HAP-1 (cell line): Measurements from ENCODE around the gene FA2H.

Source experiments
- DNase-seq, 2 experiments: peaks; one replicate each; pipeline ENCODE4 v3.0.0-alpha.2; 2016 to 2020; ENCODE audit warnings: low spot score in 2 of 2
- H3K27me3 ChIP-seq: fragments of 250-450 bp; sonication (Bioruptor Pico); 2 replicates; pipeline ENCODE4 v1.5.1; 2020; ENCODE audit warnings: low read depth, mild to moderate bottlenecking, moderate library complexity
- H3K36me3 ChIP-seq: fragments of 250-450 bp; sonication (Bioruptor Pico); replicated peaks from 2 replicates; pipeline ENCODE4 v1.5.1; 2020; ENCODE audit warnings: mild to moderate bottlenecking
- H3K4me1 ChIP-seq: fragments of 250-450 bp; sonication (Bioruptor Pico); 2 replicates; pipeline ENCODE4 v1.5.1; 2020; ENCODE audit warnings: mild to moderate bottlenecking
- H3K4me3 ChIP-seq: fragments of 250-450 bp; sonication (Bioruptor Pico); 2 replicates; pipeline ENCODE4 v1.5.1; 2020; ENCODE audit warnings: mild to moderate bottlenecking, moderate library complexity
- H3K9me3 ChIP-seq: fragments of 250-450 bp; sonication (Bioruptor Pico); 2 replicates; pipeline ENCODE4 v1.5.1; 2020; ENCODE audit warnings: mild to moderate bottlenecking, moderate library complexity
- in situ Hi-C: fragments of 300-500 bp; cut with MboI; formaldehyde crosslinking; loops from 3 replicates; pipeline ENCODE4 v1.14.3; 2020; ENCODE audit warnings: low sequenced_read_pairs, inconsistent platforms, mixed read lengths

FA2H gene

DNA sequence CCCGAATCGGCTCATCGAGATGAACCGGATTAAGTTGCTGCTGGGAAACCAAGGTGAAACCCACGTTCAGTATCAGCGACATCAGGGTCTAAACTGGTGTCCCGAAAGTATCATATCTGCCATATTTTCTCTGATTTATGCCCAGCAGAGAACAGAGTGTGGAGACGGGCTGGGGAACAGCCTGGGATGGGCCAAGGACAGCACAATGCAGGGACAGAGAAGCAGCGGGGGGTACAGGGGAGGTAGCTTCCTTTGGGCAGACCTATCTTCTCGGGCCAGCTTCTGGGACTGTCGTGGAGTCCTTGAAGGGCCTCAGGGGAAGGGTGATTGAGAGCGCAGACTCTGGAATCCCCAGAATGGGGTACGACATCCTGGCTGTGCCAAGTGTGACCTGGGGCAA is 56.5 kb downstream of the FA2H start:
- Histone ChIP-seq H3K36me3 (no peaks in the 10 kb centered on the region), H3K27me3 (no peaks in the 10 kb centered on the region), H3K9me3 (no peaks in the 10 kb centered on the region), H3K4me3 (no peak overlapping the region), H3K4me1 (no peaks in the 10 kb centered on the region)
- DNase-seq = no peak
- in situ Hi-C loops = no loop called here

DNA sequence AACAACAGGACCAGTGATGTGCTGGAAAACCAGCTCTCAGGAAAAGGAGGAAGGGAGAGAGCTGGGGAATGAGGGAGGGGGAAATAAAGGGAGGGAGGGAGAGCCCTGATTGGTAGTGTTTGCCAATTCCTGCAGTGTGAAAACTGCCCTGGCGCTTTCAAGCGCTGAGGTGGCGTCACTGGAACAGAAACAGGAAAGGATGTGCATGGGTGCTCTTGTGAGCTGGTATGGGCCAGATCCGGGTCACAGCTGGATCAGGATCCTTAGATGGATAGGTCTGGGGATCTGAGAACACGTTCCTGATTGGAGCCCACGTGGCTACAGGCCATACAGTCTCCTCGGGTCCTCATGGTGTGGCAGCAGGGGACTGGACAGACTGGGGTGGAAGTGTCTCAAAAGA is 57.3 kb downstream of the FA2H start:
- H3K27me3 ChIP-seq = no peaks in the 10 kb centered on the region
- H3K36me3 ChIP-seq = no peaks in the 10 kb centered on the region
- H3K9me3 ChIP-seq = no peaks in the 10 kb centered on the region
- no peak overlapping the region for H3K4me3 ChIP-seq
- no peaks in the 10 kb centered on the region for H3K4me1 ChIP-seq
- in situ Hi-C loops = no loop called here
- DNase-seq = no peak

GRCh38 chr16:74716355-74716754 is 58.3 kb downstream of the FA2H start:
- Histone ChIP-seq H3K27me3 (no peaks in the 10 kb centered on the region), H3K4me1 (no peaks in the 10 kb centered on the region), H3K36me3 (no peaks in the 10 kb centered on the region), H3K9me3 (no peaks in the 10 kb centered on the region), H3K4me3 (no peak overlapping the region)
- DNase-seq = no peak
- in situ Hi-C loops = no loop called here

DNA sequence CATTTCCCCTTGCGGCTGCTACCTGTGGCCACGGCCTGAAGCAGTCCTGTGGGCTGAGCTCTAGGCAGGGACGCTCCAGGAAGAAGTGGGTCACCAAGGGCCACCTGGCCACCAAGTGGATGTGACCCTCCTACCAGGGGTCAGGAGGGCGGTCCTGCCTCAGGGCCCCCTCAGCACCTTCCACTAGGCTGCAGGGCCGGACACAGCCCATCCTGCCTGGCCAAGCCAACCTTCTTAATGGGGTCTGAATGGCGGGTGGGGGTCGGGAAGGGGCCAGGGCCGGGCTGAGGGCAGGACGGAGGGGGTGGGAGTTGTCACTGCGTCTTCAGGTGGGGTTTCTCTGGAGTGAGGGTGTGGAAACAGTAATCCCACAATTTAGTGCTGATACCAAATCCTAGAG is 60.7 kb downstream of the FA2H start:
- H3K27me3 ChIP-seq = no peaks in the 10 kb centered on the region
- H3K36me3 ChIP-seq = no peaks in the 10 kb centered on the region
- no peak overlapping the region for H3K4me3 ChIP-seq
- H3K4me1 ChIP-seq = peaks cover 4% of the 10 kb centered on the region
- in situ Hi-C loops = no loop called here
- no peak for DNase-seq
- H3K9me3 ChIP-seq = no peaks in the 10 kb centered on the region

DNA sequence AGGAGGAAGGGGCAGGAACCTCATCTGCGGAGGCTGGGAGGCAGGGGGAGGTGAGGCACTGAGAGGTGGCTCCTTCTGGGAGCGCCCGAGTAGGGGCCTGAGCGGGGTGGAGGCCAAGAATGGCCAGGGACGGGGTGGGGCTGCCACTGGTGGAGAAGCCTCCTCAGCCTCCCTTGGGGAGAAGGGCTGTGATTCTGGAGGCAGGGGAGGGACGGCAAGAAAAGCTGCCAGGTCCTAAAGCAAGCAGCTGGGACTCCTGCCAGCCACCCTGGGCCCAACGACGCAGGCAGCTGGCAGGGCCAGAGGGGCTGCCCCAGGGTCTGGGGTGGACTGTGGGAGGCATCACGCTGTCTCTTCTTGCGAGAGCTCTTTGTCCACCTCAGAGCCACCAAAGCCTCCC is 61.3 kb downstream of the FA2H start:
- Histone ChIP-seq H3K36me3 (no peaks in the 10 kb centered on the region), H3K4me3 (no peak overlapping the region), H3K4me1 (peaks cover 4% of the 10 kb centered on the region), H3K27me3 (no peaks in the 10 kb centered on the region), H3K9me3 (no peaks in the 10 kb centered on the region)
- in situ Hi-C loops = no loop called here
- DNase-seq = no peak

DNA sequence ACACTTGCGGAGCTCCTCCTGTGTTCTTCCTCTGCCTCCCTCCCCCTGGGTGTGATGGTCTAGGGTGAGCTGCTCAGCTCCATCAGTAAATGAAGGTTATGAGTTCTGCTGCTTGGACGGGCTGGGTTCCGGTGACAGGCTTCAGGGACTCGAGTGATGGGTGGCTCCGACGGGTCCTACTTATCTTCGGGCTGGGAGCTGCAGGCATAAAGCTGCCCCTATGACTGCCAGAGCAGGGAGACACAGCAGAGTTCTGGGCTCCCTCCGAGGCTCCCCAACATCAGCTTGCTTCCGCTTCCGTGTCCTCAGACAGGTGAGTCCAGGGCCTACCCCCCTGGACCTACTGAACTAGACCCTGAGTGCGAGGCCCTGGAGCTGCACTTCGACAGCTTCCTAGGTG is 62.7 kb downstream of the FA2H start:
- Histone ChIP-seq H3K4me1 (peaks cover 4% of the 10 kb centered on the region), H3K36me3 (no peaks in the 10 kb centered on the region), H3K4me3 (no peak overlapping the region), H3K27me3 (no peaks in the 10 kb centered on the region), H3K9me3 (no peaks in the 10 kb centered on the region)
- no peak for DNase-seq
- in situ Hi-C loops = no loop called here

- Histone ChIP-seq H3K4me1 (peaks cover 4% of the 10 kb centered on the region), H3K36me3 (no peaks in the 10 kb centered on the region), H3K4me3 (no peak overlapping the region), H3K27me3 (no peaks in the 10 kb centered on the region), H3K9me3 (no peaks in the 10 kb centered on the region)
- no peak for DNase-seq
- in situ Hi-C loops = no loop called here
These were observed 64.2 kb downstream of the FA2H start for GRCh38 chr16:74710401-74710800.

DNA sequence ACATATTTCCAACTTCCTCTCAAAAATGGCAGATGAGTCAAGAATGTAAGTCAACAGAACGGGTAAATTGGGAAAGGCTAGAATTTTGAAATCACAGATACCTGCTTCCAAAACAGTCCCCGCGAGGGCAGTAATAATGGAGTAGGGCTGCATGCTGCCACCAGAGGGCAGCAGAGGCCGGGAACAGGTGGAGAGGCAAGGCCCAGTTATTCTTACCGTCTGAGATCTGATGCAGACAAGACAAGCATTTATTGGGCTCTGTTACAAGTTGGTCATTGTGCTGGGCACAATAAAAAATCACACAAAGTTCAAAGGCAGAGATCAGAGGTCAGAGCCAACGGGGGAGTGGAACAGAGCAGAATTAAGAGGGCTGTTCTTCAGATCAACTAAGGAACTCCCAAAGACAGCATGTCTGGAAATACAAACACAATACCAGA is 65.2 kb downstream of the FA2H start:
- in situ Hi-C loops = loop anchor here (5.0 kb wide), 1 partner anchor 153 kb away; no protein-coding TSS in a partner anchor
- Histone ChIP-seq H3K4me1 (peaks cover 4% of the 10 kb centered on the region), H3K27me3 (no peaks in the 10 kb centered on the region), H3K36me3 (no peaks in the 10 kb centered on the region), H3K9me3 (no peaks in the 10 kb centered on the region), H3K4me3 (no peak overlapping the region)
- peak; percentile 78 to 90 for DNase-seq

DNA sequence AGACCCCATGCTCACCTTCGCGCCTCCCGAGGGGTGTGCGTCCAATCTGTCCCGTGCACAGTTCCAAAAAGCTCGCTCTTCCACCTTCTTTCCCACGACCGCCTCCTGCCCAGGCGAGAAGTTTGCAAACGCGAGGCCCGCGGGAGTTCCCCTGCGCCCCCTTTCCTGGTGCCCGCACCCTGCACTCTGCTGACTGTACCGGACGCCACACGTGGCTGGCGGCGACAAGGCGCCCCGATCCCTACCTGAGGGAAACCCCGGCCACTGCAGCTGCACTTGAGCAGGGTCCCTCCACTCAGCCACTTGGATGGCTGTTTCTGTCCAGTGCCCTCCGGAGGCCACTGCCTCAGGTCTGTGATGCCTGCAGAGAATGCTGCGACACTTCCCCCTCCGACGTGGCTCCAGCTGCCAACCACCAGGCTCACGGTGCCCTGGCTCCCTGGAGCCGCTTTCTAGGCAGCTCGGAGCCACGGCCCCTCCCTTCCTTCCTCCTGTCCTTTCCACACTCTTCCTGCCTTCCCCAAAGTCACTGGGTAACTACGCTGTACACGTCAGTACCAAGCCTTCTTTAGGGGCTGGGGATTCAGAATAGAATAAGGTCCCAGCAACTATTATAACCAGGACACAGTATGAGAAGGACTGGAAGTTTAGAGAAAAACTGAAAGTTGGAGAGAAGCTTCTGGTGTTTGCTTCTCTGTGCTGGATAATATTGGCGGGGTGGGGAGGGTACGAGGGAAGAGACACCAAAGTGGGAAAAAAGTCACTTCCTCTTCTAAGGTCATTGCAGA is 74.0 kb downstream of the FA2H start, which contains the start of gene MLKL:
TSS of gene MLKL (minus strand) at position 425 of the 788 bp plus-strand sequence. CDS start 5,105 bp downstream, outside the sequence.
- Histone ChIP-seq H3K4me3 (peak within 1 kb of the TSS; percentile 38), H3K27me3 (no peaks in the 10 kb centered on the region), H3K36me3 (no peaks in the 10 kb centered on the region), H3K4me1 (peaks cover 16% of the 10 kb centered on the region), H3K9me3 (no peaks in the 10 kb centered on the region)
- in situ Hi-C loops = no loop called here
- DNase-seq = peak in 1 of 2 experiments; percentile 61

DNA sequence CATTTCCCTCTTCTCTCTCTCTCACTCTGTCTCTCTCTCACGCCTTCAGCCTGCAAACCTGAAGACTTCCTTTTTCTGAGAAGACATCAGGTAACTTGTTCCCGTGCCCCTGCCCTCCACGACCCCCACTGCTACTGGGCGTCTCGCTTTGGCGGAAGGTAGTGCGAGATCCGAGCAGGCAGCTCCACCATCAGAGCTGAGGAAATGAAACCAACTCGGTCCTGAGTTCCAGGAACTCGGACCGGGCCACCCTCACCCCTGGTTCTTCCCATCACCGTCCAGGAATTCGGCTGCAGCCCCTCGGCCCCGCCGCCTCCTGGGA is 74.5 kb downstream of the FA2H start:
- Histone ChIP-seq H3K27me3 (no peaks in the 10 kb centered on the region), H3K9me3 (no peaks in the 10 kb centered on the region), H3K4me1 (peaks cover 16% of the 10 kb centered on the region), H3K4me3 (peak overlapping the region; percentile 38), H3K36me3 (no peaks in the 10 kb centered on the region)
- in situ Hi-C loops = no loop called here
- peak in 1 of 2 experiments; percentile 36 for DNase-seq

GRCh38 chr16:74699666-74700065 is 75.0 kb downstream of the FA2H start:
- peaks cover 16% of the 10 kb centered on the region for H3K4me1 ChIP-seq
- in situ Hi-C loops = no loop called here
- H3K36me3 ChIP-seq = no peaks in the 10 kb centered on the region
- no peaks in the 10 kb centered on the region for H3K27me3 ChIP-seq
- no peaks in the 10 kb centered on the region for H3K9me3 ChIP-seq
- H3K4me3 ChIP-seq = peak overlapping the region; percentile 38
- no peak for DNase-seq

DNA sequence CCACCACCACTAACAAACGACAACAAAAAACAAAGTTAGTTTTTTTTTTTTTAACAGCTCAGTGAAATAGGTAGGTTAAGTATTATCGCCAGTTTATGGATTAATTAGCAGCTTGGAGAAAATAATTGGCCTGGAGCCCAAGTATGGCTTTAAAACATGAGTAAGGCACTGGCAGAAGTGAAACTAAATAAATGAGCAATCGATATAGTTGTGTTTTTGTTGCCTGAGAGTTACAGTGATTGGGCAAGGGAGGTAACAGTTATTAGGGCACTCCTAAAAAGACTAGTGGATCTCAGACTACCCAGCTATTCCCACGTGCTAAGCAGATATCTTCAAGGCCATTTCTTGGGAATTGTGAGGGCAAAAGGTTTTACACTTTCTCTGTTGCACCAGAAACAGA is 76.4 kb downstream of the FA2H start:
- DNase-seq = no peak
- in situ Hi-C loops = no loop called here
- H3K4me1 ChIP-seq = peaks cover 16% of the 10 kb centered on the region

GRCh38 chr16:74695450-74696422 is 78.9 kb downstream of the FA2H start:
- Histone ChIP-seq H3K36me3 (peaks cover 5% of the 10 kb centered on the region), H3K27me3 (no peaks in the 10 kb centered on the region), H3K4me1 (peaks cover 14% of the 10 kb centered on the region), H3K4me3 (peak overlapping the region; percentile 18), H3K9me3 (no peaks in the 10 kb centered on the region)
- in situ Hi-C loops = no loop called here
- peak; percentile 84 to 88 for DNase-seq

More for the DNA sequence above, 76.4 kb downstream of the FA2H start:
- Histone ChIP-seq H3K4me3 (no peak overlapping the region), H3K36me3 (no peaks in the 10 kb centered on the region), H3K27me3 (no peaks in the 10 kb centered on the region), H3K9me3 (no peaks in the 10 kb centered on the region)
